K562 (cell line): ENCODE measurements around the gene PPP1R13L.
A peak's percentile ranks its signal among the peaks of the same experiment; 100 is the strongest.

ENCODE experiments used
- ELF1 ChIP-seq: fragments of 200-800 bp; sonication (Bioruptor generic); IDR thresholded peaks from 2 replicates; pipeline ENCODE4 v1.6.1; 2016; ENCODE audit warnings: missing genetic modification characterization, missing compliant biosample characterization
- NR2C2 ChIP-seq, 2 experiments: fragments of 200-800 bp in 1 of 2; sonication (Bioruptor generic) in 1 of 2; sonication (generic) in 1 of 2; formaldehyde crosslinking in 1 of 2; IDR thresholded peaks; 2 replicates each; pipeline versions ENCODE4 v1.6.1 to v1.8.0; 2016 to 2022; ENCODE audit warnings: mild to moderate bottlenecking in 1 of 2, missing compliant biosample characterization in 1 of 2, missing genetic modification characterization in 1 of 2, missing genetic modification reagents in 1 of 2
- PPARD ChIP-seq: fragments of 250-450 bp; sonication (Bioruptor Pico); IDR thresholded peaks from 2 replicates; pipeline ENCODE4 v1.8.0; 2022; ENCODE audit warnings: inconsistent platforms, mild to moderate bottlenecking, moderate library complexity
- XRCC5 ChIP-seq: fragments of 200-400 bp; formaldehyde crosslinking; IDR thresholded peaks from 2 replicates; pipeline ENCODE4 v1.6.1; 2017; ENCODE audit warnings: low read depth, mild to moderate bottlenecking, low read length
- YY1 ChIP-seq, 3 experiments: IDR thresholded peaks; 2 replicates each; pipeline ENCODE4 v1.6.1; 2011; ENCODE audit warnings: low read length in 2 of 3, mild to moderate bottlenecking in 2 of 3, moderate library complexity in 2 of 3, borderline replicate concordance in 1 of 3, control low read depth in 1 of 3, low read depth in 1 of 3; ENCODE audit not compliant: insufficient read depth in 3 of 3, insufficient replicate concordance in 2 of 3, control insufficient read depth in 1 of 3, insufficient read length in 1 of 3; ENCODE audit errors: extremely low read depth in 1 of 3
- ZNF561 ChIP-seq: fragments of 450-650 bp; formaldehyde crosslinking; conservative IDR thresholded peaks from 2 replicates; pipeline ENCODE4 v1.4.0; 2020; ENCODE audit warnings: mild to moderate bottlenecking, moderate library complexity
- ZNF707 ChIP-seq: fragments of 250-450 bp; sonication (Bioruptor Pico); conservative IDR thresholded peaks from 2 replicates; pipeline ENCODE4 v1.8.0; 2022; ENCODE audit warnings: inconsistent platforms, mild to moderate bottlenecking, moderate library complexity
- TF ChIP-seq, protein P1 (sequence below): fragments of 150-350 bp; conservative IDR thresholded peaks from 2 replicates; pipeline ENCODE4 v1.6.1; 2014; ENCODE audit warnings: low read length
- TF ChIP-seq, protein P2 (sequence below), 3 experiments: IDR thresholded peaks in 2 of 3; conservative IDR thresholded peaks in 1 of 3; 2 replicates each; pipeline ENCODE4 v1.5.1; 2011 to 2012; ENCODE audit warnings: low read length in 3 of 3, mild to moderate bottlenecking in 3 of 3, control low read depth in 2 of 3, improper control_type of control experiment in 1 of 3, inconsistent platforms in 1 of 3, low read depth in 1 of 3, mixed read lengths in 1 of 3, moderate library complexity in 1 of 3; ENCODE audit not compliant: insufficient read depth in 2 of 3
- TF ChIP-seq, protein P3 (sequence below): IDR thresholded peaks from 2 replicates; pipeline ENCODE4 v1.6.1; 2016; ENCODE audit warnings: missing genetic modification characterization, missing compliant biosample characterization

DNA sequence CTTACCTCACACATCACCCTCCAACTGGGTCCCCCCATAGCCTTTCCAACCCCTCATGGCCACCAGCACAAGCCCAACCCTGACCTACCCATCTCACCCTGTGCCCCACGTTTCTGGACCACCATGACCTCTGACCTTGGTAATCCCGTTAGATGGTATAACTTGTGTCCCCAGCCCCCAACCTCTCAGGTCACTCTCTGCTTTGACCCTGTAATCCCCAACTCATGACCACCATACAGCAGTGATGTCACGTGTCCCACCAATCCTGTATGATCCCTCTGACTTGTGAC, 55.8 kb downstream of the PPP1R13L start:
- TF ChIP-seq, protein P1, sequence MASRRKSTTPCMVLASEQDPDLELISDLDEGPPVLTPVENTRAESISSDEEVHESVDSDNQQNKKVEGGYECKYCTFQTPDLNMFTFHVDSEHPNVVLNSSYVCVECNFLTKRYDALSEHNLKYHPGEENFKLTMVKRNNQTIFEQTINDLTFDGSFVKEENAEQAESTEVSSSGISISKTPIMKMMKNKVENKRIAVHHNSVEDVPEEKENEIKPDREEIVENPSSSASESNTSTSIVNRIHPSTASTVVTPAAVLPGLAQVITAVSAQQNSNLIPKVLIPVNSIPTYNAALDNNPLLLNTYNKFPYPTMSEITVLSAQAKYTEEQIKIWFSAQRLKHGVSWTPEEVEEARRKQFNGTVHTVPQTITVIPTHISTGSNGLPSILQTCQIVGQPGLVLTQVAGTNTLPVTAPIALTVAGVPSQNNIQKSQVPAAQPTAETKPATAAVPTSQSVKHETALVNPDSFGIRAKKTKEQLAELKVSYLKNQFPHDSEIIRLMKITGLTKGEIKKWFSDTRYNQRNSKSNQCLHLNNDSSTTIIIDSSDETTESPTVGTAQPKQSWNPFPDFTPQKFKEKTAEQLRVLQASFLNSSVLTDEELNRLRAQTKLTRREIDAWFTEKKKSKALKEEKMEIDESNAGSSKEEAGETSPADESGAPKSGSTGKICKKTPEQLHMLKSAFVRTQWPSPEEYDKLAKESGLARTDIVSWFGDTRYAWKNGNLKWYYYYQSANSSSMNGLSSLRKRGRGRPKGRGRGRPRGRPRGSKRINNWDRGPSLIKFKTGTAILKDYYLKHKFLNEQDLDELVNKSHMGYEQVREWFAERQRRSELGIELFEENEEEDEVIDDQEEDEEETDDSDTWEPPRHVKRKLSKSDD: no peak
- TF ChIP-seq, protein P2, sequence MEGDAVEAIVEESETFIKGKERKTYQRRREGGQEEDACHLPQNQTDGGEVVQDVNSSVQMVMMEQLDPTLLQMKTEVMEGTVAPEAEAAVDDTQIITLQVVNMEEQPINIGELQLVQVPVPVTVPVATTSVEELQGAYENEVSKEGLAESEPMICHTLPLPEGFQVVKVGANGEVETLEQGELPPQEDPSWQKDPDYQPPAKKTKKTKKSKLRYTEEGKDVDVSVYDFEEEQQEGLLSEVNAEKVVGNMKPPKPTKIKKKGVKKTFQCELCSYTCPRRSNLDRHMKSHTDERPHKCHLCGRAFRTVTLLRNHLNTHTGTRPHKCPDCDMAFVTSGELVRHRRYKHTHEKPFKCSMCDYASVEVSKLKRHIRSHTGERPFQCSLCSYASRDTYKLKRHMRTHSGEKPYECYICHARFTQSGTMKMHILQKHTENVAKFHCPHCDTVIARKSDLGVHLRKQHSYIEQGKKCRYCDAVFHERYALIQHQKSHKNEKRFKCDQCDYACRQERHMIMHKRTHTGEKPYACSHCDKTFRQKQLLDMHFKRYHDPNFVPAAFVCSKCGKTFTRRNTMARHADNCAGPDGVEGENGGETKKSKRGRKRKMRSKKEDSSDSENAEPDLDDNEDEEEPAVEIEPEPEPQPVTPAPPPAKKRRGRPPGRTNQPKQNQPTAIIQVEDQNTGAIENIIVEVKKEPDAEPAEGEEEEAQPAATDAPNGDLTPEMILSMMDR (IDR thresholded peaks at IDR 0.05 in 2 of 3, conservative IDR thresholded peaks at IDR 0.05 in 1 of 3; ENCODE audit: insufficient read depth in 2 of 3, low read depth in 1 of 3, low read length in 3 of 3): no peak
- TF ChIP-seq ZNF707 (CRISPR knock-in tag) (no peak), PPARD (CRISPR knock-in tag) (no peak), ZNF561 (CRISPR knock-in tag) (no peak), NR2C2 (CRISPR knock-in tag; IDR thresholded peaks at IDR 0.05) (peak; percentile 64; the same call in 1 of the 2 replicates), NR2C2 (tag; IDR thresholded peaks at IDR 0.05) (peak; percentile 26; the same call in 1 of the 2 replicates), YY1 (IDR thresholded peaks at IDR 0.05; ENCODE audit: borderline replicate concordance in 1 of 3, control insufficient read depth in 1 of 3, extremely low read depth in 1 of 3, insufficient read depth in 3 of 3, insufficient read length in 1 of 3, insufficient replicate concordance in 2 of 3, low read depth in 1 of 3, low read length in 2 of 3) (no peak), XRCC5 (no peak), ELF1 (tag) (no peak)
- TF ChIP-seq, protein P3, sequence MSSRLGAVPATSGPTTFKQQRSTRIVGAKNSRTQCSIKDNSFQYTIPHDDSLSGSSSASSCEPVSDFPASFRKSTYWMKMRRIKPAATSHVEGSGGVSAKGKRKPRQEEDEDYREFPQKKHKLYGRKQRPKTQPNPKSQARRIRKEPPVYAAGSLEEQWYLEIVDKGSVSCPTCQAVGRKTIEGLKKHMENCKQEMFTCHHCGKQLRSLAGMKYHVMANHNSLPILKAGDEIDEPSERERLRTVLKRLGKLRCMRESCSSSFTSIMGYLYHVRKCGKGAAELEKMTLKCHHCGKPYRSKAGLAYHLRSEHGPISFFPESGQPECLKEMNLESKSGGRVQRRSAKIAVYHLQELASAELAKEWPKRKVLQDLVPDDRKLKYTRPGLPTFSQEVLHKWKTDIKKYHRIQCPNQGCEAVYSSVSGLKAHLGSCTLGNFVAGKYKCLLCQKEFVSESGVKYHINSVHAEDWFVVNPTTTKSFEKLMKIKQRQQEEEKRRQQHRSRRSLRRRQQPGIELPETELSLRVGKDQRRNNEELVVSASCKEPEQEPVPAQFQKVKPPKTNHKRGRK (tag): no peak
